GM12874 (cell line): Measurements from ENCODE around the gene TARDBP.

Source experiments
- TF ChIP-seq, protein P1 (sequence below): IDR thresholded peaks from 2 replicates; pipeline ENCODE4 v1.5.1; 2011; ENCODE audit warnings: low read depth, mild to moderate bottlenecking, control low read depth, low read length, moderate library complexity; ENCODE audit not compliant: insufficient read depth

The TARDBP gene

GRCh38 chr1:11056504-11056903, 44.0 kb downstream of the TARDBP start:
- TF ChIP-seq, protein P1, sequence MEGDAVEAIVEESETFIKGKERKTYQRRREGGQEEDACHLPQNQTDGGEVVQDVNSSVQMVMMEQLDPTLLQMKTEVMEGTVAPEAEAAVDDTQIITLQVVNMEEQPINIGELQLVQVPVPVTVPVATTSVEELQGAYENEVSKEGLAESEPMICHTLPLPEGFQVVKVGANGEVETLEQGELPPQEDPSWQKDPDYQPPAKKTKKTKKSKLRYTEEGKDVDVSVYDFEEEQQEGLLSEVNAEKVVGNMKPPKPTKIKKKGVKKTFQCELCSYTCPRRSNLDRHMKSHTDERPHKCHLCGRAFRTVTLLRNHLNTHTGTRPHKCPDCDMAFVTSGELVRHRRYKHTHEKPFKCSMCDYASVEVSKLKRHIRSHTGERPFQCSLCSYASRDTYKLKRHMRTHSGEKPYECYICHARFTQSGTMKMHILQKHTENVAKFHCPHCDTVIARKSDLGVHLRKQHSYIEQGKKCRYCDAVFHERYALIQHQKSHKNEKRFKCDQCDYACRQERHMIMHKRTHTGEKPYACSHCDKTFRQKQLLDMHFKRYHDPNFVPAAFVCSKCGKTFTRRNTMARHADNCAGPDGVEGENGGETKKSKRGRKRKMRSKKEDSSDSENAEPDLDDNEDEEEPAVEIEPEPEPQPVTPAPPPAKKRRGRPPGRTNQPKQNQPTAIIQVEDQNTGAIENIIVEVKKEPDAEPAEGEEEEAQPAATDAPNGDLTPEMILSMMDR: no peak

DNA sequence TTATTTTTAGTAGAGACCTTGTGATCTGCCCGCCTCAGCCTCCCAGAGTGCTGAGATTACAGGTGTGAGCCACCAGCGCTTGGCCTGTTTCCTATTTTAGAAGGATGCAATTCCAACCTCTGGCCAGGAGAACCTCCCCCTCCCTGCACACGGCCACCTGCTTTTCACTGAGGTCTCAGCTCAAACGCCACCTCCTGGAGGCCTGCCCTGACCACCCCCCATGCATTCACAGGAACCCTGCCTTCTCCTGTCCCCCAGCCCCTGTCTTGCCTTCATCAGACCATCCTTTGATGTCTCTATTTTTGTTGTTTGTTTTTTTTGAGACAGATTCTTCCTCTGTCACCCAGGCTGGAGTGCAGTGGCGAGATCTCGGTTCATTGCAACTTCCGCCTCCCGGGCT, 45.0 kb downstream of the TARDBP start:
- TF ChIP-seq, protein P1: no peak

DNA sequence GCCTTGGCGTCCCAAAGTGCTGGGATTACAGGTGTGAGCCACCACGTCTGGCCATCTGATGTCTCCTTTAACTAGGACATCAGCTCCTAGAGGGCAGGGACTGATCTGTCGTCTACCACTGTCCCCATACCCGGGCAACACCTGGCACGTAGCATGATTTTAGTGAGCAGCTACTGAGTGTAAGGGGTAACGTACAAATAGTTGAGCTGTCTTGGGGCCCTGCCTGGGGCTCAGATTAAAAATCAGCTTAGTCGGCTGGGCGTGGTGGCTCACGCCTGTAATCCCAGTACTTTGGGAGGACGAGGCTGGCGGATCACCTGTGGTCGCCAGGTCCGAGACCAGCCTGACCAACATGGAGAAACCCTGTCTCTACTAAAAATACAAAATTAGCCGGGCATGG, 45.6 kb downstream of the TARDBP start:
- TF ChIP-seq, protein P1: no peak

- TF ChIP-seq, protein P1: no peak
Observed at GRCh38 chr1:11058595-11059154, 46.2 kb downstream of the TARDBP start.

DNA sequence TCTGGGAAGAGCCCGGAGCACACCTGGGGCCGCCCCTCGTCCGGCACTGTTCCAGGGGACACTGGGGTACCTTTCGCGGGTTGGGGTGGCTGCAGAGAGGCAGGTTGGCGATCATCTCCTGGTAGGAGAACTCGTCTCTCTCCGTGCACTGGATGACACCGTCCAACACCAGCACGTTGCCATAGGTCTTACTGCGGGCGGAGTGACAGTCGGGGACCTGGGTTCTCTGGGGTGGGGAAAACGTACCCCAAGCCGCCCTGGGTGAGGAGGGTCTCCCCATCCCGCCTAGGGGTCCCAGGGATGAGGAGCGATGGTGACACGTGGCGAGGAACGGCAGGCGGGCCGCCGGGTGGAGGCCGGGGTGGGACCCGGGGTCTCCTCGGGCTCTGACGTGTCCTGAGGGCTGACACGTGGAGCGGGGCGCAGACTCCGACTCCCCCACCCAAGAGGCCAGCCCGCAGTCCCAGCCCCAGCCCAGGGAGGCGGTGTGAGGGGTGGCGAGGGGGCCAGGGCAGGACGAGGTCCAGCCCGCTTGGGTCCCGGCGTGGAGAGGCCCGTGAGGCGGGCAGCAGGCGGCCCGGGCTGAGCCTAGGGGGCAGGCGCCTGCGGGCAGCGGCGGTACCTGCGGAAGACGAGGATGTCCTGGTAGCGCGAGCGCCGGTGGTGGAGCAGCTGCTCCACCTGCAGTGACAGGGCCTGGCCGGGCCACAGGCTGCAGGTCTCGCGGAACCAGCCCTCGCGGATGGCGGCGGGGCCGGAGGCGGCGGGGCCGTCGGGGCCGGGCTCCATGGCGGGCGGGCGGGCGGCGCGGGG, 46.9 kb downstream of the TARDBP start:
- TF ChIP-seq, protein P1: 0 out of 2 replicates have a peak, but pooled peaks have one; percentile 7

DNA sequence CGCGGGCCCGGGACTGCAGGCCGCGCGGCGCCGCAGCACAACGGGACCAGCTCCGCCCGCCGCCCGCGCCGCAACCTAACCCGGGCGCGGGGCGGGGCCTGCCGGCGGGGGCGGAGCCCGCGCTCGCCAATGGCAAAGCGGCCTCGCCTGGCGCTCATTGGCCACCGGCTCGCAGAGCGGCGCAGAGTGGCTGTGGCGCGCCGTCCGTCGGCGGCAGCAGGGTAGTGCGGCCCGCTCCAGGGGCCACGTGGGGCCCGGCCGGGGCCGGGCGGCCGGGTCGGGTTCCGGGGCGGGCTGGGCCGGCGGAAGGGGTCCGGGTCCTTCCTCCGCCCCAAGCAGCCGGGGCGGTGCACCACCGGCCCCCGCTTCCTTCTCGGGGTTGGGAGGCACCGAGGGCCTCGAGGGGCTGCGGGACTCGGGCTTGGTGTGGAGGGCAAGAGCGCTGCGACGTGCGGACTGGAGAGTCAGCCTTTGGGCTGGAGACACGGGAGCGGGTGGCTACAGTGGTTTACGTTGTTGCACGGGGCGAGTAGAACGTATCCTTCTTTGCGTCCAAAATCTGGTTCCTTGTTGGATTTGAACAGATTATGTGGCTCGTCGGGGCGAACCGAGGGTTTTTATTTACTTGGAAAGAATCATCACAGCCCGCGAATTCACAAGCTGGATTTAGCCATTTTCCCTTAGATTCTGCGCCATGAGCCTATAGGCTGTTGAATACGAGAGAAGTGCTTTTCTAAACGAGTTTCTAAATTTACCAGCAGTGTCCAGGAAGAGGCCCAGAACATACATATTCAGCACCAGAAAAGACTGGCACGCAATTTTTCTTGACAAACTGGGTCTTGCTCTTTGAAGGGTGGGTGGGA, 47.7 kb downstream of the TARDBP start, which contains the start of gene SRM:
SRM (minus strand) TSS at position 51 of the 863 bp plus-strand sequence. CDS start 75 bp downstream, outside the sequence.
- TF ChIP-seq, protein P1: peak; percentile 34
